ENCODE data around the gene FCRL6. TPM values are rescaled to one million over a fixed set of nuclear protein-coding genes. Genes with fewer than 3 reads are reported as not detected.

Gene FCRL6
- total RNA-seq, 1 experiment from 2014 or later, result not detected

DNA sequence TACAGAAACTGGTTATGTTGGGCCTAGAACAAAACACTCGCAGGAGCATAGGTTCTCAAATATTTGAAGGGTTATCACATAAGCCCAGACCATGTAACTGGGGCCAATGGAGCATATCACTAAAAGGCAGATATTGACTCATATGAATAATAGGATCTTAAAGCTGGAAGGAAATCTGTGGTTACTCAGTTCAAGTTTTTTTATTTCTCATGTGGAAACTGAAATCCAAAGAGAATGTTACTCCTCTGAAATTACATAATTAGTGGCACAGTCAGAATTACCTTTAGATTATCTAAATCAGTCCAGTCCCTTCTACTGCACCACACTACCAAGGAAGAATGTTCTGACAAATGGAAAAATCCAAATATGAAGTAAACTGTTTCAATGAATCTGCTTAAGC, 36.6 kb downstream of the FCRL6 start:
- no TSS peak for BruUV-seq (replicated peaks)
- DNase-seq, result no peak
- no peaks in the 10 kb centered on the region for H3K36me3 ChIP-seq (ENCODE audit: control insufficient read depth, insufficient read depth, low read length)
- Mint-ChIP-seq H3K4me1 (ENCODE audit: low read depth, unreplicated experiment) (peaks cover 7% of the 10 kb centered on the region), H3K9me3 (ENCODE audit: unreplicated experiment) (no peaks in the 10 kb centered on the region), H3K4me3 (ENCODE audit: unreplicated experiment) (no peak overlapping the region), H3K27me3 (ENCODE audit: insufficient read depth, unreplicated experiment) (no peaks in the 10 kb centered on the region), H3K27ac (ENCODE audit: unreplicated experiment) (no peak overlapping the region), H3K36me3 (ENCODE audit: insufficient read depth, unreplicated experiment) (no peaks in the 10 kb centered on the region)
- CTCF ChIA-PET, result no interaction called here
- intact Hi-C loops (cut with micrococcal nuclease; ENCODE audit: unreplicated experiment), result loop anchor here (5.0 kb wide), 1 partner anchor 41 kb away; no protein-coding TSS in a partner anchor
- H3K9me3 ChIP-seq, result no peaks in the 10 kb centered on the region
- no peaks in the 10 kb centered on the region for H3K27me3 ChIP-seq (replicated peaks; ENCODE audit: control insufficient read depth, insufficient read depth, low read length)
- no peaks in the 10 kb centered on the region for H3K4me1 ChIP-seq
- TF ChIP-seq, protein P1, sequence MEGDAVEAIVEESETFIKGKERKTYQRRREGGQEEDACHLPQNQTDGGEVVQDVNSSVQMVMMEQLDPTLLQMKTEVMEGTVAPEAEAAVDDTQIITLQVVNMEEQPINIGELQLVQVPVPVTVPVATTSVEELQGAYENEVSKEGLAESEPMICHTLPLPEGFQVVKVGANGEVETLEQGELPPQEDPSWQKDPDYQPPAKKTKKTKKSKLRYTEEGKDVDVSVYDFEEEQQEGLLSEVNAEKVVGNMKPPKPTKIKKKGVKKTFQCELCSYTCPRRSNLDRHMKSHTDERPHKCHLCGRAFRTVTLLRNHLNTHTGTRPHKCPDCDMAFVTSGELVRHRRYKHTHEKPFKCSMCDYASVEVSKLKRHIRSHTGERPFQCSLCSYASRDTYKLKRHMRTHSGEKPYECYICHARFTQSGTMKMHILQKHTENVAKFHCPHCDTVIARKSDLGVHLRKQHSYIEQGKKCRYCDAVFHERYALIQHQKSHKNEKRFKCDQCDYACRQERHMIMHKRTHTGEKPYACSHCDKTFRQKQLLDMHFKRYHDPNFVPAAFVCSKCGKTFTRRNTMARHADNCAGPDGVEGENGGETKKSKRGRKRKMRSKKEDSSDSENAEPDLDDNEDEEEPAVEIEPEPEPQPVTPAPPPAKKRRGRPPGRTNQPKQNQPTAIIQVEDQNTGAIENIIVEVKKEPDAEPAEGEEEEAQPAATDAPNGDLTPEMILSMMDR (IDR thresholded peaks at IDR 0.05; ENCODE audit: insufficient read depth in 1 of 2, low read depth in 1 of 2, low read length in 1 of 2, severe bottlenecking in 1 of 2, unreplicated experiment in 1 of 2), result no peak
- no peak overlapping the region for H3K4me3 ChIP-seq (ENCODE audit: low read depth, low read length)
- POLR2A ChIA-PET, result no interaction called here

DNA sequence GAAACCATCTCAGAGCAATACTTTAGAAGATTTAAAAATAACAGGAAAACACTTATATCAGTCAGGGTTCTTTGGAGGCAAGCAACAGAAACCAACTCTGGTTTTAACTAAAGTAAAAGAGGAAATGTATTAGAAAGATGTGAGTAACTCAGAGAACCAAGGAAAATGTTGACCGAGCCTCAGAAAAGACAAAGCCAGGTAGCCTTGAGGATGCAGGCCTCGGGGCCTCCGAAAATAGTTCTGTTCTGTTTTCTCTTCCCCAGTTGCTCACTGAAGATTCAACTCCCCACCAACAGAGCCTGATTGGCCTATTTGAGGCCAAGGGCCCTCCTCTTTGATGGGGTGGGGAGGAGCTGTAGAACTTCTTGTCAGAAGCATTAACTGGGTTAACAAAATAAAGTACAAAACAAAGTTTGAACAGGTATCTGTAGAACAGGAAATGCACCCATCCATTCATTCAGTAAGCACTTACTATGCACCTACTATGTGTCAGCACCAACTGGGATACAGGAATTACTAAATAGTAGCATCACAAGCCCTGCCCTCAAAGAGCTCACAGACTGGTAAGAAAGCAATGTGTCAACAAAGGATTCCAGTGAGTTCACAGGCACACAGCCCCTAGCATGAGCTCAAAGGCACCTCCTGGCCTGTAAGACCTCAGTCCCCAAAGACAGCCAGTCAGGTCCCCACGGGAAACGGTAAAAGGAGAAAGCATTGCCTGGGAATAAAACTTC, 37.1 kb downstream of the FCRL6 start:
- DNase-seq, result no peak
- H3K4me1 Mint-ChIP-seq (ENCODE audit: low read depth, unreplicated experiment), result peaks cover 7% of the 10 kb centered on the region
- ChIA-PET POLR2A (no interaction called here), CTCF (interaction anchor here (0.8 to 1.1 kb wide), 2 partner anchors 40 to 168 kb away, joined by 3 to 5 read pairs; no protein-coding TSS in a partner anchor)
- H3K9me3 Mint-ChIP-seq (ENCODE audit: unreplicated experiment), result no peaks in the 10 kb centered on the region
- H3K27me3 Mint-ChIP-seq (ENCODE audit: insufficient read depth, unreplicated experiment), result no peaks in the 10 kb centered on the region
- Histone ChIP-seq H3K27me3 (replicated peaks; ENCODE audit: control insufficient read depth, insufficient read depth, low read length) (no peaks in the 10 kb centered on the region), H3K4me1 (no peaks in the 10 kb centered on the region), H3K4me3 (ENCODE audit: low read depth, low read length) (no peak overlapping the region), H3K9me3 (no peaks in the 10 kb centered on the region), H3K36me3 (ENCODE audit: control insufficient read depth, insufficient read depth, low read length) (no peaks in the 10 kb centered on the region)
- intact Hi-C loops (cut with micrococcal nuclease; ENCODE audit: unreplicated experiment), result loop anchor here (5.0 kb wide), 1 partner anchor 42 kb away; no protein-coding TSS in a partner anchor
- no peaks in the 10 kb centered on the region for H3K36me3 Mint-ChIP-seq (ENCODE audit: insufficient read depth, unreplicated experiment)
- H3K4me3 Mint-ChIP-seq (ENCODE audit: unreplicated experiment), result no peak overlapping the region
- TF ChIP-seq, protein P1 (IDR thresholded peaks at IDR 0.05; ENCODE audit: insufficient read depth in 1 of 2, low read depth in 1 of 2, low read length in 1 of 2, severe bottlenecking in 1 of 2, unreplicated experiment in 1 of 2), result no peak
- H3K27ac Mint-ChIP-seq (ENCODE audit: unreplicated experiment), result no peak overlapping the region
- no TSS peak for BruUV-seq (replicated peaks)

DNA sequence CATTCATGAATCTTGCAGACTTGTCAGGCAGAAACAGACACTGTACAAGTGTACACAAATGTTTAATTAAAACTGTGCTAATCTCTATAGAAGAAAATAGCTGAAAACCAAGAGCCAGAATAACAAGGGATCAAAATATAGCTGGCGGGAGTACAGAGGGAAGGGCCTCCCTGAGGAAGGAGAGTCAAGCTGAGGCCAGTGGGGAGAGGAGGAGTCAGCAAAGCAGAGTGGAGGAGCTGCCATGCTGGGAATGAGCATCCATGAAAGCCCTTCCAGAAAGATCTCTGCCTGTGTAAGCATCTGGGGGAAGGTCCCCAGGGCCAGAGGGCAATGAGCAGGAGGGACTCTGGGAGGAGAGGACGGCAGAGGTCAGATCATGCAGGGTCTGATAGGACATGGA, 39.6 kb downstream of the FCRL6 start:
- BruUV-seq (replicated peaks), result no TSS peak
- CTCF ChIA-PET, result no interaction called here

More for the DNA sequence above, 39.6 kb downstream of the FCRL6 start:
- Mint-ChIP-seq H3K27ac (ENCODE audit: unreplicated experiment) (no peak overlapping the region), H3K36me3 (ENCODE audit: insufficient read depth, unreplicated experiment) (no peaks in the 10 kb centered on the region), H3K4me1 (ENCODE audit: low read depth, unreplicated experiment) (peaks cover 15% of the 10 kb centered on the region), H3K9me3 (ENCODE audit: unreplicated experiment) (no peaks in the 10 kb centered on the region), H3K27me3 (ENCODE audit: insufficient read depth, unreplicated experiment) (no peaks in the 10 kb centered on the region), H3K4me3 (ENCODE audit: unreplicated experiment) (no peak overlapping the region)
- no peaks in the 10 kb centered on the region for H3K27me3 ChIP-seq (replicated peaks; ENCODE audit: control insufficient read depth, insufficient read depth, low read length)
- intact Hi-C loops (cut with micrococcal nuclease; ENCODE audit: unreplicated experiment), result no loop called here
- no peaks in the 10 kb centered on the region for H3K36me3 ChIP-seq (ENCODE audit: control insufficient read depth, insufficient read depth, low read length)
- peaks cover 12% of the 10 kb centered on the region for H3K4me1 ChIP-seq
- POLR2A ChIA-PET, result no interaction called here
- DNase-seq, result no peak
- TF ChIP-seq, protein P1 (IDR thresholded peaks at IDR 0.05; ENCODE audit: insufficient read depth in 1 of 2, low read depth in 1 of 2, low read length in 1 of 2, severe bottlenecking in 1 of 2, unreplicated experiment in 1 of 2), result no peak
- no peak overlapping the region for H3K4me3 ChIP-seq (ENCODE audit: low read depth, low read length)
- H3K9me3 ChIP-seq, result no peaks in the 10 kb centered on the region

Data from Caco-2 (cell line).